ENCODE measurements around the gene VPS4A. TPM values are rescaled to one million over a fixed set of nuclear protein-coding genes. Genes with fewer than 3 reads are reported as not detected.

Gene VPS4A
- total RNA-seq, 8 experiments from 2014 or later = 28.3 to 51.8 (median 42.8) TPM

- in situ Hi-C loops (cut with MboI; ENCODE audit: low pct_unique_long_range_greater_than_20kb in 2 of 9, low sequenced_read_pairs in 9 of 9, unreplicated experiment in 9 of 9) = no loop called here
- no peak for ATAC-seq (replicated peaks in 6 of 8)
- Histone ChIP-seq H3K27ac (no peak overlapping the region), H3K4me3 (no peak overlapping the region), H3K4me1 (replicated peaks in 1 of 2) (peaks cover 11 to 24% of the 10 kb centered on the region in 2 donors)
- 81 to 100% (median 100%) methylated on average over 1 to 11 of the region's 14 CpGs; no CpG with 5 or more reads in 5 of the 10 experiments for WGBS, 10 experiments
Observed at GRCh38 chr16:69323415-69323814, 12.3 kb downstream of the VPS4A start.

DNA sequence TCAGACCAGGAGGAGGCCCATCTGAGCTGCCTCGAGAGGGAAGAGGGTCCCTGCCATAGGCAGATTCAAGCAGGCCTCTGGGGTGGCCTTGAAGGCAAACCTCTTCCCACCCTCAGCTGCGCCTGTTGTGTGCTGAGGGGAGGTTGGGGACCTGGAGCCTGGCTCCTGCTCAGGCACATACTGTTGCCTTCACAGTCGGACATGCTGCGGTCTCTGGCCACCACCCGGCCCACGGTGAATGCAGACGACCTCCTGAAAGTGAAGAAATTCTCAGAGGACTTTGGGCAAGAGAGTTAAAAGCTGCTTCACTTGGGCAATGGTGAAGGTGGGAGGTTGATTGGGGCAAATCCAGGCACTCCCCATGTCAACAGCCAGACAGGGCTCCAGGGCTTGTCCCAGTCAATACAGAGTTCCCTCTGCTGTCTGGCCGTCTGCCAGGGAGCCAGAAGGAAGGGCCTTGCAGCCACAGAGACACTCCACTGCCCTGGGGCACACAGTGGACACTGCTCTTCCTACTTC lies 12.9 kb downstream of the VPS4A start:
- H3K4me3 ChIP-seq = no peak overlapping the region
- WGBS, 10 experiments = 70 to 92% (median 78%) methylated on average over 1 to 5 of the region's 8 CpGs; no CpG with 5 or more reads in 4 of the 10 experiments
- peaks cover 18 to 31% of the 10 kb centered on the region in 2 donors for H3K4me1 ChIP-seq (replicated peaks in 1 of 2)
- H3K27ac ChIP-seq = no peak overlapping the region
- ATAC-seq (replicated peaks in 6 of 8) = peak; percentile 12 to 53 (median 42)
- in situ Hi-C loops (cut with MboI; ENCODE audit: low pct_unique_long_range_greater_than_20kb in 2 of 9, low sequenced_read_pairs in 9 of 9, unreplicated experiment in 9 of 9) = no loop called here

DNA sequence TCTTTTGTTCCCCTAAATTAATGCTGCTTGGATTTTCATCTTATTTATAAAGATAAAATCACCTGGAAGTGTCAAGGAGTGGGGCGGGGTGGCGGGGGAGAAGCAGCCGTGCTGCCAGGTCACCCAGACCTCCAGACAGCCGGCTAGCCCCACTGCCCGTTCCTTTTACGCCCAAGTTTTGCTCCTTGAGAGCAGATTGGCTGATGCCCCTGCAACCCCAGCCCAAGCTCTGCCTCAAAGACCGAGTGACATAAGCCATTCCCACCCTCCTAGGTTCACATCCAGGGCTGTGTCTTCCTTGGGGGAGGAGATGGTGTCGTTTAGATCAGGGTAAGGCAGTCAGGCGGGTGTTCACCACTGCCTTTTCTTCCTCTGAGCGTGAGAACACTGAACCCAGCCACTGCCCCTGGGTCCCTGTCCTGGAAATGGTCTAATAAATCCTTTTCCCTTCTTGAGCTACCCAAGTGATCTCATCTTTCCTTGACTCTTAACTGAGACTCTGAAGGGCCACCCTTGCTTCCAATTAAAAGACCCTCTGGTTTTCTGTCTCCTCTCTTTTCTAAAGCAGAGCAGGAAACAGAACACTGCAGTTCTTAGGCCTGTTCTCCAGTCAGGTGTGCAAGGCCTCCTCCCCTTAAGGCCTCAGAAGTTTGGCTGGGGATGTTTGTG lies 13.6 kb downstream of the VPS4A start:
- Histone ChIP-seq H3K27ac (no peak overlapping the region), H3K4me1 (replicated peaks in 1 of 2) (peaks cover 21 to 35% of the 10 kb centered on the region in 2 donors), H3K4me3 (no peak overlapping the region)
- ATAC-seq (replicated peaks in 6 of 8) = peak in 1 of 8 experiments; percentile 2
- 40 to 100% (median 80%) methylated on average over 1 to 5 of the region's 10 CpGs; no CpG with 5 or more reads in 3 of the 10 experiments for WGBS, 10 experiments
- in situ Hi-C loops (cut with MboI; ENCODE audit: low pct_unique_long_range_greater_than_20kb in 2 of 9, low sequenced_read_pairs in 9 of 9, unreplicated experiment in 9 of 9) = no loop called here

DNA sequence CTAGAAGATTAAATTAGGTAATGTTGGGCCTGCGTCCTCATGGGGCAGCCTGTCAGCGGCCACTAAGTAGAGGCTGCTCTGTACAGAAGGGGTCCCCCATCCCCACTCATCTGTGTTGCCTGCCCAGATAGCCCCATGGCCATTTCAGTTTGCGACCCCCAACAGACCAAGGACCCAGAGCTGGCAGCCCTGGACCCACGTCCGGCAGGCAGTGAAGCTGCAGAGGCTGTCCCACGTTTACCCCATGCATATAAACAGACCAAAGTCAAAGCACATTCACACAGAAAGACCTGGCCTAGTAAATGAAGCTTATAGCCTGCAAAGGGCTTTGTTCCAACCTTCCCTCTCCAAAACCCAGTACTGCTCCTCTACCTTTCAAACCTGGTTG lies 14.6 kb downstream of the VPS4A start:
- WGBS, 10 experiments = 60 to 100% (median 98%) methylated on average over 1 to 3 of the region's 6 CpGs; no CpG with 5 or more reads in 4 of the 10 experiments
- in situ Hi-C loops (cut with MboI; ENCODE audit: low pct_unique_long_range_greater_than_20kb in 2 of 9, low sequenced_read_pairs in 9 of 9, unreplicated experiment in 9 of 9) = no loop called here
- Histone ChIP-seq H3K4me3 (no peak overlapping the region), H3K27ac (no peak overlapping the region), H3K4me1 (replicated peaks in 1 of 2) (peaks cover 21 to 35% of the 10 kb centered on the region in 2 donors)
- ATAC-seq (replicated peaks in 6 of 8) = no peak

DNA sequence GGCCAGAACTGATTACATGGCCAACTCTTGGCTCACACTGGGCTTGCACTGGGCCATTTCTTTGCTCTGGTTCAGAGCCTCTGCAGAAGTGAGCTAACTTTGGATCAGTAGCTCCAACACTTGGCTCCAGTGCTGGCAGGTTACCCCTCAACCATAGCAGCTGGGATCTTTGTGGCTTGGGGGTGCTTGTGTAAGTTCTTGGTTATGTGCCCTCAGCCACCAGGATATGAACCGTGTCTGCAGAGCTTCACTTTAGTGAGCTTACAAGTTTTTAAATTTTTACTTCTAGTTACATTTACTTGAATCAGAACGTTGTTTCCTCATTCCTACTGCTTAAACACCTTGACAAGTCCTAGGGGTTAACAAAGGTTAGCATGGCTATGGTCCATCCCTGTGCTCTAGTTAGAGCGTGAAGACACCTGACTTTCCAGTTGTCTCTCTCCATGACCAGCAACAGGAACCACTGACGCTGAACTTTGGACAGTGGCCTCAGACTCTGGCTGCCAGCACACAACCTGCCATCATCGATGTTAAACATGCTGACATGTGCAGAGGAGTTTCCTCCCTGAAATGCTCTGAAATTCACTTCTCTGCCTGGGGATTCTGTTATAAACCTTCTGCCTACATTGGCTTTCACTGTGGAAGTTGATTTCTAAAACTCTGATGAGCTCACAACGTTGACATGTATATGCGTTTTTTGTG lies 15.2 kb downstream of the VPS4A start:
- Histone ChIP-seq H3K4me3 (no peak overlapping the region), H3K27ac (no peak overlapping the region), H3K4me1 (replicated peaks in 1 of 2) (peaks cover 25 to 39% of the 10 kb centered on the region in 2 donors)
- in situ Hi-C loops (cut with MboI; ENCODE audit: low pct_unique_long_range_greater_than_20kb in 2 of 9, low sequenced_read_pairs in 9 of 9, unreplicated experiment in 9 of 9) = no loop called here
- ATAC-seq (replicated peaks in 6 of 8) = no peak
- 50 to 90% (median 81%) methylated on average over 1 to 7 of the region's 7 CpGs; no CpG with 5 or more reads in 1 of the 10 experiments for WGBS, 10 experiments

- Histone ChIP-seq H3K4me3 (peak overlapping the region in 2 of 5 donors; percentile 83 to 93), H3K27ac (no peak overlapping the region)
- in situ Hi-C loops (cut with MboI; ENCODE audit: low pct_unique_long_range_greater_than_20kb in 2 of 9, low sequenced_read_pairs in 9 of 9, unreplicated experiment in 9 of 9) = no loop called here
Observed at GRCh38 chr16:69327585-69328310, 16.6 kb downstream of the VPS4A start.

GRCh38 chr16:69328854-69329316 lies 17.7 kb downstream of the VPS4A start:
- Histone ChIP-seq H3K4me3 (peak overlapping the region; percentile 62 to 93 (median 79)), H3K4me1 (replicated peaks in 1 of 2) (peaks cover 27 to 39% of the 10 kb centered on the region in 2 donors), H3K27ac (no peak overlapping the region)
- 0 to 100% (median 56%) methylated on average over 1 to 9 of the region's 10 CpGs for WGBS, 10 experiments
- no peak for ATAC-seq (replicated peaks in 6 of 8)
- in situ Hi-C loops (cut with MboI; ENCODE audit: low pct_unique_long_range_greater_than_20kb in 2 of 9, low sequenced_read_pairs in 9 of 9, unreplicated experiment in 9 of 9) = no loop called here

More at GRCh38 chr16:69327585-69328310, 16.6 kb downstream of the VPS4A start:
- H3K4me1 ChIP-seq (replicated peaks in 1 of 2) = peaks cover 27 to 39% of the 10 kb centered on the region in 2 donors
- no peak for ATAC-seq (replicated peaks in 6 of 8)
- WGBS, 10 experiments = 50 to 100% (median 100%) methylated on average over 1 to 7 of the region's 14 CpGs; no CpG with 5 or more reads in 3 of the 10 experiments

- H3K4me1 ChIP-seq (replicated peaks in 1 of 2) = peaks cover 27 to 39% of the 10 kb centered on the region in 2 donors
- ATAC-seq (replicated peaks in 6 of 8) = peak in 4 of 8 experiments; percentile 0 to 44 (median 37)
- peak overlapping the region; percentile 86 to 94 for H3K27ac ChIP-seq
- peak overlapping the region; percentile 62 to 93 (median 79) for H3K4me3 ChIP-seq
- WGBS, 10 experiments = 9 to 80% (median 50%) methylated on average over 2 to 25 of the region's 77 CpGs; no CpG with 5 or more reads in 5 of the 10 experiments
- in situ Hi-C loops (cut with MboI; ENCODE audit: low pct_unique_long_range_greater_than_20kb in 2 of 9, low sequenced_read_pairs in 9 of 9, unreplicated experiment in 9 of 9) = no loop called here
Observed at GRCh38 chr16:69329369-69330285, 18.5 kb downstream of the VPS4A start.

GRCh38 chr16:69330286-69331109 lies 19.3 kb downstream of the VPS4A start, which contains the start of gene PDF:
Gene PDF (minus strand): TSS chr16:69330588. CDS start chr16:69330570, 18 bp downstream.
- Histone ChIP-seq H3K27ac (peak within 1 kb of the TSS; percentile 86 to 94), H3K4me1 (replicated peaks in 1 of 2) (peaks cover 27 to 39% of the 10 kb centered on the region in 2 donors), H3K4me3 (peak within 1 kb of the TSS; percentile 62 to 93 (median 79))
- ATAC-seq (replicated peaks in 6 of 8) = peak; percentile 86 to 96 (median 93)
- 0 to 20% (median 5%) methylated on average over 2 to 6 of the region's 93 CpGs; no CpG with 5 or more reads in 6 of the 10 experiments for WGBS, 10 experiments
- in situ Hi-C loops (cut with MboI; ENCODE audit: low pct_unique_long_range_greater_than_20kb in 2 of 9, low sequenced_read_pairs in 9 of 9, unreplicated experiment in 9 of 9) = no loop called here

- WGBS, 10 experiments = 93 to 100% (median 98%) methylated on average over 1 to 6 of the region's 9 CpGs; no CpG with 5 or more reads in 6 of the 10 experiments
- H3K27ac ChIP-seq = no peak overlapping the region
- H3K4me3 ChIP-seq = no peak overlapping the region
- in situ Hi-C loops (cut with MboI; ENCODE audit: low pct_unique_long_range_greater_than_20kb in 2 of 9, low sequenced_read_pairs in 9 of 9, unreplicated experiment in 9 of 9) = no loop called here
- no peak for ATAC-seq (replicated peaks in 6 of 8)
- peaks cover 11 to 13% of the 10 kb centered on the region in 2 donors for H3K4me1 ChIP-seq (replicated peaks in 1 of 2)
Observed at GRCh38 chr16:69334696-69335095, 23.5 kb downstream of the VPS4A start.
